ENCODE data around the gene WWOX.

GRCh38 chr16:78416400-78416799, 316.9 kb downstream of the WWOX start:
- TF ChIP-seq CTCF (conservative IDR thresholded peaks at IDR 0.05): no peak
- TF ChIP-seq EZH2 (IDR thresholded peaks at IDR 0.05; ENCODE audit: low read depth): no peak

Data from PC-9 (cell line).